GM12892 (cell line): Measurements from ENCODE around the gene LOXL1.

Source experiments
- POLR2A ChIP-seq: IDR thresholded peaks from 2 replicates; pipeline ENCODE4 v1.6.1; 2011; ENCODE audit warnings: low read depth, low read length, control low read depth
- POLR2AphosphoS5 ChIP-seq: IDR thresholded peaks from 2 replicates; pipeline ENCODE4 v1.6.1; 2011; ENCODE audit warnings: low read depth, low read length, control low read depth
- TAF1 ChIP-seq: IDR thresholded peaks from 2 replicates; pipeline ENCODE4 v1.6.1; 2011; ENCODE audit warnings: low read depth, mild to moderate bottlenecking, control low read depth, low read length, borderline replicate concordance

DNA sequence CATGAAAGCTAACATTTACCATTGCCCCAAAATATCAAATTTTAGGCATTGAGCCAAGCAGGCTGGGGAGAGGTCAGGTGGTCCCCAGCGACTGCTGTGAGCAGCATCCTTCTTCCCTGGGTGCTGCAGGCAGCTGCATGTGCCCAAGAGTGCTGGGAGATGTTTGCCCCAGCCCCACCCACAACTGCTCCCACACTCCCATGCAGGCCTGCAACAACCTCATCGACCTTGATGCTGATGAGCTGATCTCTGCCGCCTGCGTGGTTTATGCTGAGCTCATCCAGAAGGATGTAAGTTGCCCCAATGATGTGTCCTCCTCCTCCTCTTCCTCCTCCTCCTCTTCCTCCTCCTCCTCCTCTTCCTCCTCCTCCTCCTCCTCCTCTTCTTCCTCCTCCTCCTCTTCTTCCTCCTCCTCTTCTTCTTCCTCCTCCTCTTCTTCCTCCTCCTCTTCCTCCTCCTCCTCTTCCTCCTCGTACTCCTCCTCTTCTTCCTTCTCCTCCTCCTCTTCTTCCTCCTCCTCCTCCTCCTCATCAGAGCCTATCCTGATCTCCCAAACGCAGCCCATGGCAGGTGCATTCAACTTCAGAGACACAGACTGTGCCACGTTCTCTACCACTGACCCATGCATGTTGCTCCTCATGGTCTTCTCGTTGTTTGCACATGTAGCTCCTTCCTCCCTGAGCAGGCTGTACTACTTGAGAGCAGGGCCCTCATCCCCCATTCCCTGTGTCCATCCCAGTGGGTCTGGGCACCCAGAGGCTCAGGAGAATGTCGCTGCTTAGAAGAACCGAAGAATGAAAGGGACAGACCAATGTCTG lies 37.8 kb upstream of the LOXL1 start:
- TF ChIP-seq POLR2AphosphoS5, result no peak
- no peak for TF ChIP-seq TAF1
- no peak for TF ChIP-seq POLR2A
